ENCODE results near the gene BEND7. TPM values are rescaled to one million over a fixed set of nuclear protein-coding genes. Genes with fewer than 3 reads are reported as not detected.
A peak's percentile ranks its signal among the peaks of the same experiment; 100 is the strongest.

The BEND7 gene
- total RNA-seq, 1 experiment from 2014 or later: 0.95 TPM

DNA sequence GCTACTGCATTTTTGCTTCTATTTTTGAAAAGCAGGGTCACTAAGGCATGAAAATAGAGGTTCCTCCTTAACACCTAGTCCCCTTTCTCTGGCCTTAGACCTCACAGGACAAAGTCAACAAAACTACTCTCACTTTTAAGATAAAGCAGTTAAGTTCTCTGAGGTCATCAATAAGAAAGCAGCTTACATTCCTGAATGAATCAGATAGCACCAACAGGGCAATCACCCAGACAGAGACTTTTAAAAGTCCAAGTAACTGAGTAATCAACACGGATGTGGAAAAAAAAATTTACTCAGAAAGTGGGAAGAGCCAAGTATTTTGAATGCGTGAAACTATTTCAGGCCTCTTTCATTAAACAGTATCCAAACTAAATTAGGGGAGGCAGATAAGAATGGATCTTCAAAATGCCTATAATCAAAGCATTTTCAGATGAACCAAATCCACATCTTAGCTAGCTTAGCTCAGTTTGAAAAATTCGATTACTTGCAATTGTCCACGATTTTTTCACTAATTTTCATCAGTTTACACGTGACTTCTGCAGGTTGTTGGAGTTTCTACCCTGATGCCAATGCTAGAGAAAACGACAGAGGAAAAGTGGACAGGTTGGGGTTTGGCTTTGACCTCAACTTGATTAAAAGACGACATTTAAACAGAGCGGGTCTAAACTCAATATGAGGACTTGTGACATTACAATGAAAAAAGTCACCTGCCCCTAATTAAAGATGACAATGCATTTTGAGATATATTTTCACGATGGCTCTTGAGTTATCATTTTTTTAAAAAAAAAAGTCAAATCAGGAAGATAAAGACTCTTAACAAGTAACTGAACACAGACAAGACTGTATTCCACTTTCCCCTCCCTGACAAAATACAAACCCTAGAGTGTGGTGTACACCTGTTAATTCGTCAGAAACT, 1.6 kb downstream of the BEND7 start:
- in situ Hi-C loops (cut with HindIII; ENCODE audit: low sequenced_read_pairs): no loop called here

DNA sequence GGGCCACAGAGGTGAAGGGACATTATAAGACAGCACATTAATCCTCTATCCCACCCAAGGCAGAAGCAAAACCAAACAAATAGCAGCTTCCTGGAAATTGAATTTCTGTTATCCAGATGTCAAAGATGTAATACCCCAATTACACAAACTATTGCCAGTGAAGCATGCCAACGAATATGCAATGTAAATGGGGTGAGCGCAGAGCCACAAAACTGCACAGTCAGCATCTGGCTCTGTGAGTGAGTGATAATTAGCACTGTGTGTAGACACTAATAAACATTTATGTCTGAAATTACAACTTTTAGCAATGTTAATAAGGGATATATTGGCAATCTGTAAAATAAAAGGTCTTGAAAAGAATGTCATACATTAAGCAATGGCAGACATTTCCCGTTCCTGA, 3.2 kb downstream of the BEND7 start:
- in situ Hi-C loops (cut with HindIII; ENCODE audit: low sequenced_read_pairs): no loop called here
- no peak for DNase-seq (ENCODE audit: low spot score)

More for the DNA sequence above, 1.6 kb downstream of the BEND7 start:
- DNase-seq (ENCODE audit: low spot score): peak; percentile 51

DNA sequence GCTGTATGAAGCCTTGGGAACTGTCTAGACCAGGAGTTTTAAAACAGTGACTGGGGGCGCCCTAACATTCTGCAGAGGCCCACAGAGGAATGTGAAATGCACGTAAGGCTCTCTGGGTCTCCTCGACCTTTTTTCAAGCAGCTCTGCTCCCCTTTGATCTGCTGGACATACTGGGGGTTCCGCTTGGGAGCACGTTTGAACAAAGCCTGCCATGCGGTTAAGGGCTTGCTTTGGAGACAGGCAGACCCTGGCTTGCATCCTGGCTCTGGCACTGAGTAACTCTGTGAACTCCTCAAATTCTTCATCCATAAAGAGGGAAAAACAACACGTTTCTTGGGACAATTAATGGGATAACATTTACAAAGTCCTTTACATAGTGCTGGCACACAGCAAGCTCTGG, 7.8 kb downstream of the BEND7 start:
- no peak for DNase-seq (ENCODE audit: low spot score)
- in situ Hi-C loops (cut with HindIII; ENCODE audit: low sequenced_read_pairs): no loop called here

DNA sequence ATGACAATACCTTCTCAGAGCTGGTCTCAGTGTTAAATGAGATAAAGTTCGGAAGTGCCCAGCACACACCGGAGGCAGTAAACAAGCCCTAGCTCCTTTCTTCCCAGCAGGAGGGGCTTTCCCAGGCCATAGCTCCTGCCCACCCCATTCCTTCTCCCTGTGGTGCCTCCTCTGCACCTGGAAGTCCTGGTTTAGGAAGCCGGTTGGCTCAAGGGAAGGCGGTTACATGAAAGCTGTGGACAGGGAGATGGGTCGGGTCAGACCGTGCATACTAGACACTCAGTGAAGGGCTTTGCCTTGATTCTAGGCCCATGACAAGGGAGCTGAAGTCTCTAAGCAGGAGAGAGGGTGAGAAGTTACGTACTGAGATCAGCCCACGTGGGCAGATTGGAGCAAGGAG, 8.6 kb downstream of the BEND7 start:
- no peak for DNase-seq (ENCODE audit: low spot score)
- in situ Hi-C loops (cut with HindIII; ENCODE audit: low sequenced_read_pairs): no loop called here

DNA sequence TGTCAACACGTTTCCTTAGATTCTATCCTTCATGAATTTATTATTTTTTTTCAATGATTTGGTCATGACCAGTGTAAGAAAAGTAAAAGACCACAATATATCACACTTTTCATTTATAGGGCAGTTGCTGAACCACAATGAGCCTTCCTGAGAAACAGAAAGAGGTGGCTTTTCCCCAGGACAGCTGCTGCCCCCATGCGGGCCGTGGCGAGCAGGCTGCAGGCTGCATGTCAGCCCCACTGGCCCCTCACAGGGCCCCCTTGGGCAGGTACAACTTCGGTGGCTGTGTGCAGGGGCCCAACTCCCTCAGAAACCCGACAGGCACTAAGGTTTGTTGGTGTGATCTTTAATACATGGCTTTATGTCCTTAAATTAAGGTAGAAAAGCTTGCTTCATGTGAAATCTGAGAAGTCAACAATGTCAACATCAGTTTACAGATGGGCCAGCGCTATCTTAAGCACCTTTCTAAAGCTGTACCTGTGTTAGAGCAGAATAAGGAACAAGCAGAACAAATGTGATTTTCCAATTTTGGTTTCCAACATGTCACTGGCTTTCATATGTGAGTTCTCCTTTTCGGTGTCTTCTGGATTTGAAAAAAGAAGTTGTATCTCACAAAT, 10.6 kb downstream of the BEND7 start:
- in situ Hi-C loops (cut with HindIII; ENCODE audit: low sequenced_read_pairs): no loop called here
- DNase-seq (ENCODE audit: low spot score): no peak

DNA sequence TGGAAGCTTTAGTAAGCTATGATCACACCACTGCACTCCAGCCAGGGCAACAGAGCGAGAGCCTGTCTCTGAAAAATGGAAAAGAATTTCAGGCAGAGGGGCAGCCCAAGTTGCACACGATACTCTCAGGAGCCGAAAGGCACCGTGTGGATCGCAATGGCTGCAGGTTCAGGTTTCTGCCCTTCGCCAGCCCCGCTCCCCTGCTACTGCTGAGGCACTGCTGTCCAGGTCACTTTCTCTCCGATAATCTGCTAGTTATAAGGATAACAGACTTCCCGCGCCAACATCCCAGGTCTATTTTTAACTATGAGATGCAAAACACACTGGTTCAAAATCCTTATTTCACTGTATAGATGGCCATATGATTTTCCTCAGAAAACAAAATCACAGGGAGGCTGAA, 11.1 kb downstream of the BEND7 start:
- in situ Hi-C loops (cut with HindIII; ENCODE audit: low sequenced_read_pairs): no loop called here

DNA sequence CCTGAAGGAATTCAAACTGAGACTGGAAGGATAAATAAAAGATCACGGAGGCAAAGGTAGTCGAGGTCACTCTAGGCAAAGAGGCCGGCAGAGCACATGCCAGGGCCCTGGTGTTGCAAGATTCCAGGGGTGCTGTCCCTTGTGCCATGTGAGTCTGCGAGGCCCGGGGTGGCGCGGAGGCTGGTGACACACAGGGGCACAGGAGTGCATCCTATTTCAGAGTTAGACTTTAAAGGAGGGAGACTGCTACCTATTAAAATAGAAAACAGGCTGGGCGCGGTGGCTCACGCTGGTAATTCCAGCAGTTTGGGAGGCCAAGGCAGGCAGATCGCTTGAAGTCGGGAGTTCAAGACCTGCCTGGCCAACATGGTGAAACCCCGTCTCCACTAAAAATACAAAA, 12.6 kb downstream of the BEND7 start:
- in situ Hi-C loops (cut with HindIII; ENCODE audit: low sequenced_read_pairs): no loop called here
- DNase-seq (ENCODE audit: low spot score): no peak

More for the DNA sequence above, 11.1 kb downstream of the BEND7 start:
- DNase-seq (ENCODE audit: low spot score): no peak

DNA sequence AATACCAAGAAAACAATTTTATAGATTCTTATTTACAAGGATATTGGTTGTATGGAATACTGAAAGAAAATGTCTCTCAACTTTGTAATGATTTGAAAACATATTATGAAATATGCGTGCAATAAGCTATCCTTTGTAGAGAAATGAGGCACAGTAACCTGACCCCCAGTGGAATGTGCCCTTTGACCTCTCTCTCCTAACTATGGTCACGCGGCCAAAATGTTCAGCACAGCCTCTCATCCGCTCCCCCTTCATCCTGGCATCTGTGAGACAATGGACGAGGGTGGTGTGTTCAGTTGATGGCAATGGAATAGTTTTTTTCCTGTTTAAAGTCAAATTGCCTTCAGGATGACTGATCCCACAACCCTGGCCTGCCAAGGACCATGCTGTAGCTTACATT, 13.3 kb downstream of the BEND7 start:
- in situ Hi-C loops (cut with HindIII; ENCODE audit: low sequenced_read_pairs): no loop called here
- DNase-seq (ENCODE audit: low spot score): no peak

DNA sequence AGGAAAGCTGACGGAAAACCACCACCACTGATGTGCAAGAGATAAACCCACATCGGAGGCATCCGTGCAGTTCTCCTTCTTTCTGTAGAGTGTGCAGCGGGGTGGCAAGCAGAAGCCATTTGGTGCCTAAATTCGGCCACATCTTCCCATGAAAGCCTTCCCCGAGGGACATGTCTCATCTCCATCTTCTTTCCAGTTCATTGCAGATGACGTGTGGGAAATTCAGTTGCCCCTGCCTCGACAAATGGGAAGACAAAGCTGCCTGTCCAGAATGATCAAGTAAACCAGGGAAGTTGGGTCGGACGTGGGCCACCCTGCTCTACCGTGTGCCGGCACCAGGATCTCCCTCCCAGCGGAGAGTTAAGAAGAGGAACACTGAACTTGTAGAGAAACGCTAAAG, 14.5 kb downstream of the BEND7 start:
- in situ Hi-C loops (cut with HindIII; ENCODE audit: low sequenced_read_pairs): no loop called here
- DNase-seq (ENCODE audit: low spot score): no peak

DNA sequence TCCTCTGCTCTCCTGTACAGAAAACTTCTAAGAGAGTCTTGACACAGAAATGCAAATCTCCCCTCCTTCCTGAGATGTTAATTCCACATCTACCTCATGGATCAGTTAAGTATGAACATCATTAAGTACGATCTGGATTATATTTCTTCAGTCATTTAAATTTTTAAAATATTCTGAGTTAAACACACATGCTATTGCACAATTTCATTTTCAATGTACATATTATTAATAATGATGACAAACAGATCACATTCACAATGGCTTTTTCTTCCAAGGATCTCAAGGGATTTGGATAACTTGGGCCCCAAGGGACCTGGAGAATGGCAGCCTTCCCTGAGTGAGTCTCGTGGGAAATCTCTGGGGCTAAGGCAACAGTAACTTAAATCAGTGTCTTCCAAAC, 16.2 kb downstream of the BEND7 start:
- no peak for DNase-seq (ENCODE audit: low spot score)
- in situ Hi-C loops (cut with HindIII; ENCODE audit: low sequenced_read_pairs): no loop called here

DNA sequence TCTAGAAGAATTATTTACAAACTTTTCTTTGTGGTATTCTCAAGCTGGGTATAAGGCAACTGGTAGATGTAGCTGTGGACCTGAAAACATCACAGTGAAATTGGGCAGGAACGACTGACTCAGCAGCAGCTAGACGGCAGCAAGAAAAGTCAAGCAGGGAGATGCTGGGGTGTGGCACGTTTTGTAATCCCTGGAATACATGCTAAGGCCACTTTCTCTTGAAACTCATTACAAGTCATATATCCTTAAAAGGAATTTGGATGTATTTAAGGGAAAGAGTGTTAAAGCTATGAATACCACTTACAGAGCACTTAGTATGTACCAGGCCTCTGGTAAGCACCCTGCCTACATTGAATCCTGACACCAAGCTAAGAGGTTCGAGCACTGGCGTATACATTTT, 17.4 kb downstream of the BEND7 start:
- DNase-seq (ENCODE audit: low spot score): no peak
- in situ Hi-C loops (cut with HindIII; ENCODE audit: low sequenced_read_pairs): no loop called here

DNA sequence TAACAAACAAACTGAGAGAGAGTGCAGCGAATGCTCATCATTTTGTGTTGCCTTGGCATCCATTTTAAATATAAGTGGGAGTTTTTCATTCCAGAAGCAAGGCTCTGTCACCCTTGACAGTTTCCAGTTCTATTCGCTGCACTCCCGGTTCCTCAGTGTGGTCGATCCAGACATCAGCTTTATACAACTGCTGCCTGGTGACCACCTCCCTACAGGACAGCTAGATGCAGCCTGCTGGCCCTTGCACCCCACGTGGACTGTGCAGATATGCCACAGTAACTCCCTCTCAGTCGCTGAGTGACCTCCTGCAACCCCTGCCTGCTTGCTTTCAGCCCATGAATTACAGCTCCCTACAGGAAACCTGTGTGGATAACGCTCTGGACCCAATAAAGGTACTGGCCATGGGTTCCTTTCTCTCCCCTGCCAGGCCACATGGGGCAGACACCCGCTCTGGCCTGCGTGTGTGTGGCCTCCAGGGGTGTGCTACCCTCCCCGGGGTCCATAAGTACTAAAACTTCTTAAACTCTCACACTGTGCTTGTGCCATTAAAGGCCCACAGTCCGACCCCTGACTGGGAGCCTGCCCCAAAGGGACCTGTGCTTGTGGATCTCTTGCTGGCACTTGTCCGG, 23.6 kb downstream of the BEND7 start:
- in situ Hi-C loops (cut with HindIII; ENCODE audit: low sequenced_read_pairs): no loop called here
- DNase-seq (ENCODE audit: low spot score): no peak

DNA sequence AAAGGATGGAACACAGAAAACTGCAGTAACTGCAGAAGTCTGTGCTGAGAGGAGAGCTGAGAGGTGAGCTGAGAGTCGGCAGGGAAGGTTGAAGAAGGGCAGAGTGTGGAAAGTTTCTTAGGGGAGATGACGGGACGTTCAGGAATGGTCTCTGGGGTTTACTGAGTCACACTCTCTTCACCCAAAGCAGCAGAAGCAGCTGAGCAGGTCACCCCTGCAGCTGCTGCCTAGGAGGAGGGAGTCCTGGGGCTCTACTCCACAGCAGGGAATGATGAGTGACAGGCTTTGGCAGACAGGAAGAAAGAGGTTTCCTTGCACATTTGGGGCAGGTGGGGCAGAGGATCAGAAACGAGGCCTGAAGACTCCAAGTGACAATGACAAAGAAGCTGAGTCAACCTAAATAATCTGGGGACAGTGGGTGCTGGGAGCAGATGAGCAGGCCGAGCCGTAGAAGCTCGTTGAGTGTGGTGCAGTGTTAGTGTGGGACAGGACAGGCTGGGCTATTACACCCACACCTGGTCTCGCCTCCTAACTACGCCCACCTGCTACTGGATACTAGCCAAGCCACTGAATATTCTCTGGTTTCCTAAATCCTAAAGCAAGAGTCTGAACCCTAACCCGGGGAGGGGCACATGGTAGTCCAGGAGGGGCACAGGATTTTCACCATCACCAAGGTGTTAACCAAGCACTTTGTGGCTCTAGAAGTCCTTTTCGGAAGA, 24.9 kb downstream of the BEND7 start:
- no peak for DNase-seq (ENCODE audit: low spot score)

DNA sequence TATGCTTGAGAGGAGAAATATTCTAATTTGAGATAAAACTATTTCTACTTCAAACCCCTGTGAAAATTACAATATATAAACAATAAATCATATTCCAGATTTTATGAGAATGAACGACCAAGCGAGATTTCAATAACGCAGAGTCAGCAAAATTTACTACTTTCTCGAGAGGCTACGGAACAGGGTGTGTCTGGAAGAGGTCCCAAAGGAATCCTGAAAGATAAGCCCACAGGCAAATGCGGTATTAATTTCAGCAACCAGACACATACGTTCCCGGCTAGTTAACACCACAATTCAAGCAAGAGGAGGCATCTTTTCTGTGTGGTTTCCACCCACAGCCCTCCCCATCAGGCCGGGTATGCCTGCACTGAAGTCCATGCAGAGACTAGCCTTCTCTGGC, 26.4 kb downstream of the BEND7 start:
- in situ Hi-C loops (cut with HindIII; ENCODE audit: low sequenced_read_pairs): no loop called here
- no peak for DNase-seq (ENCODE audit: low spot score)

More for the DNA sequence above, 24.9 kb downstream of the BEND7 start:
- in situ Hi-C loops (cut with HindIII; ENCODE audit: low sequenced_read_pairs): no loop called here

DNA sequence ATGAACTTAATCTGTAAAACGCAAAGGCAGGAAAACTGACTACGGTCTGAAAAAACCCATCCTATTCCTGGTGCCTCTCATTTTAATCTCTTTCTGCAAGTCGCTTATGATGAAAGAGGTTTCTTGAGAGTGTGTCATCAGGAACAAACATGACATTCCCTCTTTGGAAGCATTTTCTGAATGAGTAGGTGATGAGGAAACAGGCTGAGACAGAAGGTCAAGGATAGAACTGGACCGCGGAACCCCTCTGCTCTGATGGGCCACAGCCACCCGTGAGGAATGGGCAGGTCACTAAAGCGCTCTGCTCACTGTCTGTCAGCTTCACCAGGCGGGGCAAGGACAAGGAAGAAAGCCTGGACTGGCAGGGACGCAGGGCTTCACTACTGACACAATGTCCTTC, 28.6 kb downstream of the BEND7 start:
- in situ Hi-C loops (cut with HindIII; ENCODE audit: low sequenced_read_pairs): no loop called here
- no peak for DNase-seq (ENCODE audit: low spot score)

DNA sequence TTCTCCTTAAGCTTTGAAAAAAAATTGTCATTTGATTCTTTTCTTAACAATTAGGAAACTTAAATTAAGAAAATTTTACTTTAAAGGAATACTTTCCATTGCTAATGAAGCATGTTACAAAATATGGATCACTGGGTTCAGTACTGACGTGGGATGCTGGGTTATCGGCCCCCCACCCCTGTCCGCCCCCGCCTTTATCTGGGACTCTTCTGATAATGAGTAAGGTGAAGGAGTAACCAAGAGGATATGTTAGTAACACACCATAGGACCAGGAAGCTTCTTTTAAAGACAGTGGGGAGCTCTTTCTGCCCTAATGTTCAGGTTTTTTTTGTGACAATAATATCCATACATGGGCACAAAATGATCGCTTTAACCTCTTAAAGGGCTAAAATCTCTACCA, 29.7 kb downstream of the BEND7 start:
- DNase-seq (ENCODE audit: low spot score): no peak
- in situ Hi-C loops (cut with HindIII; ENCODE audit: low sequenced_read_pairs): no loop called here

DNA sequence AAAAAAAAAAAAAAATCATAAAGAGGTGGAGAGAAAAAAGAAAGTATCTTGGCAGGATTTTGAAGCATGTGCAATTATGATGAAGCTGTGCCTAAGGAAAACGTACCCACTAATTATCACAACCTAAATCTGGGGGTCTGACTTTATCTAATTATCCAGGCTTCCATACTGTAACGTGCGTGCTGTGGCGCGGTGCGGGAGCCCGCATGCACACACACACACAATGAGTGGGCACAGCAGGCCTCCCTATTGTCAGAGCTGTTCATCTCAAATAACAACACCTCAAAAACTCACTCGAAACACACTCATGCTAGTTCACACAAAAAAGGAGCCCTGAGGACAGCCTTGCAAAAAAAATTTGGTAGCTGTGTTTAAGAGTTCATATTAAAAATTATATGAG, 31.9 kb downstream of the BEND7 start:
- no peak for DNase-seq (ENCODE audit: low spot score)
- in situ Hi-C loops (cut with HindIII; ENCODE audit: low sequenced_read_pairs): no loop called here

DNA sequence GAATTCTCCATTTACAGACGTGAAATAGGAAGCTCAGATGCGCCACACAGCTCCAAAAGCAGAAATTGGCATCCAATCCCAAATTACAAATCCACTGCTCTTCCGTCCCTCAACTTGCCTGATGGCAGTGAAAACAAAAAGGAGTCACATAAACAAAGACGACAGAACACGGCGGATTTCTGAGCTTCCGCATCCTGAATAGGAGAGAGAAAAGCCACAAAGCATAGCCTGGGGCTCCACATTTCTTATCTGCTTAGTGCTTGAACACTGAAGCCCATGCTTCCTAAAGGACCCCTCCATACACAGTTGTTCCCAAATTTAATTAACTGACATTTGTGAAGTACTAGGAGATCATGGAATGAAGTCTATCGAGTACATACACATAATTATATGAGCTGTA, 32.6 kb downstream of the BEND7 start:
- in situ Hi-C loops (cut with HindIII; ENCODE audit: low sequenced_read_pairs): no loop called here
- DNase-seq (ENCODE audit: low spot score): no peak

DNA sequence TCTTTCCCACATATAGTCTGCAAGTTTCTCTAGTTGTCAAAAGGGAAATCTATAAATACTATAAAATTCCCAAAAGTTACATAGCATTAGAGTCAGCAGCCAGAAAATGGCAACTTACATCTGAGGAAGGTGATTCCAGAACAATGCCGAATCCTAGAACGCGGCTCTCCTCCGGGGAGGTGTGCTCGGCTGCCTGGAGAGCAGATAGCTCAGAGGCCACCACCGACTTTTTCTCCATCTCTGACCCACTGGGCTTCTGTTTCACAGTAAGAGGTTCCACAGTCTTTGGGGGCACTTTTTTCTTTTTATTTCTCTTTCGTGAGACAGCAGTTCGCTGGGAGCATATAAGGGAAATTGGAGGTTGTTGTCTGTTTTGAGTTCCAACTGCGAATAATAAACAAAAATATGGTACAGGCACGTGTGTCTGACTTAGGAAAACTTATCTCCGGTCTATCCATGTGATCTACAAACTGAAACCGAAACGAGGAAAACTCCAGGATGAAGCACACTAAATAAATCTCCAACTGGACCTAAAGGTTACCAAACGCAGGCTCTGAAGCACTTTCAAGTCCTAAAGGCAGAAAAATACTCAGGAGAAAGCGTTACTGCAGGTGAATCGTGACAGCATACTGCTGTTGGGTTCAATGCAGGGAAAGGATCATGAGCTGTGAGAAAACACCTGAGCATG, 36.2 kb downstream of the BEND7 start:
- in situ Hi-C loops (cut with HindIII; ENCODE audit: low sequenced_read_pairs): no loop called here
- DNase-seq (ENCODE audit: low spot score): no peak

Measured in G401 (cell line).